ENCODE measurements around the gene ELOVL6.

DNA sequence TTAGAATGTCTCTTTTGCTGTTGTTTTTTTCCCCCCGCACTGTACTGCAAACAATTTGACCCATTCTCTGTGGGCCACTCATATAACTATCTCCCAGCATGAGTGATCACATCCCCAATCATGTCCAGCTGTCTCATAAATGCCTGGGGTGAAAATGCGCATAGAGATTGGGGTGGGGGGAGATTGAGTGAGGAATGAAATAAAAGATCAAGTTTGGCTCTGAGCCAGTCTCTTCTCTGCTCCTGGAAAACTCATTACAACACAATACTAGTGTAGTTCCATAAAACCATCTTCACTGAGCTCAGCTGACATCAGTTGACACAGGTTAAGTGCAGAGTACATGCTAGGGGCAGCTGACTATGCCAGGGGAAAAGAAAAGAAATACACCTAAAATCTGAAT, 188.9 kb downstream of the ELOVL6 start:
- TF ChIP-seq SMC3 (IDR thresholded peaks at IDR 0.05; ENCODE audit: low read depth, low read length) (no peak), MXI1 (IDR thresholded peaks at IDR 0.05; ENCODE audit: borderline replicate concordance, low read depth, low read length) (no peak), RAD21 (IDR thresholded peaks at IDR 0.05; ENCODE audit: low read length) (no peak)
- TF ChIP-seq, protein P1, sequence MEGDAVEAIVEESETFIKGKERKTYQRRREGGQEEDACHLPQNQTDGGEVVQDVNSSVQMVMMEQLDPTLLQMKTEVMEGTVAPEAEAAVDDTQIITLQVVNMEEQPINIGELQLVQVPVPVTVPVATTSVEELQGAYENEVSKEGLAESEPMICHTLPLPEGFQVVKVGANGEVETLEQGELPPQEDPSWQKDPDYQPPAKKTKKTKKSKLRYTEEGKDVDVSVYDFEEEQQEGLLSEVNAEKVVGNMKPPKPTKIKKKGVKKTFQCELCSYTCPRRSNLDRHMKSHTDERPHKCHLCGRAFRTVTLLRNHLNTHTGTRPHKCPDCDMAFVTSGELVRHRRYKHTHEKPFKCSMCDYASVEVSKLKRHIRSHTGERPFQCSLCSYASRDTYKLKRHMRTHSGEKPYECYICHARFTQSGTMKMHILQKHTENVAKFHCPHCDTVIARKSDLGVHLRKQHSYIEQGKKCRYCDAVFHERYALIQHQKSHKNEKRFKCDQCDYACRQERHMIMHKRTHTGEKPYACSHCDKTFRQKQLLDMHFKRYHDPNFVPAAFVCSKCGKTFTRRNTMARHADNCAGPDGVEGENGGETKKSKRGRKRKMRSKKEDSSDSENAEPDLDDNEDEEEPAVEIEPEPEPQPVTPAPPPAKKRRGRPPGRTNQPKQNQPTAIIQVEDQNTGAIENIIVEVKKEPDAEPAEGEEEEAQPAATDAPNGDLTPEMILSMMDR (conservative IDR thresholded peaks at IDR 0.05; ENCODE audit: low read depth, low read length) = no peak
